ENCODE results near the gene SERPINI1. TPM values are rescaled to one million over a fixed set of nuclear protein-coding genes. Genes with fewer than 3 reads are reported as not detected.
A peak's percentile ranks its signal among the peaks of the same experiment; 100 is the strongest.

The SERPINI1 gene
- total and polyA plus RNA-seq, 5 donors, result 3.0 to 6.4 (median 3.0) TPM

- H3K4me1 ChIP-seq (ENCODE audit: control insufficient read depth, insufficient read depth, low read length), result no peaks in the 10 kb centered on the region
- H3K27me3 ChIP-seq (ENCODE audit: control insufficient read depth, insufficient read depth), result no peaks in the 10 kb centered on the region
- peak; percentile 99 for ATAC-seq
- peak within 1 kb of the TSS; percentile 96 for H3K27ac ChIP-seq (ENCODE audit: low read length)
- intact Hi-C loops (cut with DNase I), result loop anchor here in 1 of 4 donors (5.0 to 10.0 kb wide), 2 partner anchors 78 to 140 kb away; no protein-coding TSS in a partner anchor
- DNase-seq, result peak; percentile 98 to 99 (median 99)
- peak within 1 kb of the TSS; percentile 77 for H3K4me3 ChIP-seq (ENCODE audit: low read length)
- WGBS, result under 1% methylated on average over 49 of the region's 49 CpGs
- H3K9me3 ChIP-seq (ENCODE audit: control insufficient read depth, low read length), result no peaks in the 10 kb centered on the region
Observed at GRCh38 chr3:167734498-167735232, 856 bp upstream of the SERPINI1 start, which contains the start of gene PDCD10. PDCD10 (minus strand) TSS chr3:167734892; CDS start chr3:167720157, 14,735 bp downstream.

GRCh38 chr3:167736264-167736787, 805 bp downstream of the SERPINI1 start:
- DNase-seq (no peak), ATAC-seq (no peak)
- Histone ChIP-seq H3K4me1 (ENCODE audit: control insufficient read depth, insufficient read depth, low read length) (no peaks in the 10 kb centered on the region), H3K9me3 (ENCODE audit: control insufficient read depth, low read length) (no peaks in the 10 kb centered on the region), H3K27ac (ENCODE audit: low read length) (no peak overlapping the region), H3K4me3 (ENCODE audit: low read length) (peak overlapping the region; percentile 77), H3K27me3 (ENCODE audit: control insufficient read depth, insufficient read depth) (no peaks in the 10 kb centered on the region)
- 27% methylated on average over 7 of the region's 7 CpGs for WGBS
- intact Hi-C loops (cut with DNase I), result loop anchor here in 1 of 4 donors (5.0 to 10.0 kb wide), 2 partner anchors 76 to 138 kb away; no protein-coding TSS in a partner anchor

- Histone ChIP-seq H3K4me1 (ENCODE audit: control insufficient read depth, insufficient read depth, low read length) (no peaks in the 10 kb centered on the region), H3K9me3 (ENCODE audit: control insufficient read depth, low read length) (no peaks in the 10 kb centered on the region), H3K27me3 (ENCODE audit: control insufficient read depth, insufficient read depth) (no peaks in the 10 kb centered on the region), H3K4me3 (ENCODE audit: low read length) (no peak overlapping the region), H3K27ac (ENCODE audit: low read length) (no peak overlapping the region)
- WGBS, result 79% methylated on average over 2 of the region's 2 CpGs
- no peak for ATAC-seq
- DNase-seq, result no peak
- intact Hi-C loops (cut with DNase I), result loop anchor here in 1 of 4 donors (5.0 to 10.0 kb wide), 2 partner anchors 75 to 138 kb away; no protein-coding TSS in a partner anchor
Observed at GRCh38 chr3:167736997-167737396, 1.5 kb downstream of the SERPINI1 start.

- no peaks in the 10 kb centered on the region for H3K4me1 ChIP-seq (ENCODE audit: control insufficient read depth, insufficient read depth, low read length)
- intact Hi-C loops (cut with DNase I), result loop anchor here in 1 of 4 donors (5.0 to 10.0 kb wide), 2 partner anchors 74 to 137 kb away; no protein-coding TSS in a partner anchor
- H3K27ac ChIP-seq (ENCODE audit: low read length), result no peak overlapping the region
- no peaks in the 10 kb centered on the region for H3K27me3 ChIP-seq (ENCODE audit: control insufficient read depth, insufficient read depth)
- no peak overlapping the region for H3K4me3 ChIP-seq (ENCODE audit: low read length)
- WGBS, result 75% methylated on average over 2 of the region's 2 CpGs
- no peaks in the 10 kb centered on the region for H3K9me3 ChIP-seq (ENCODE audit: control insufficient read depth, low read length)
- DNase-seq (no peak), ATAC-seq (no peak)
Observed at GRCh38 chr3:167738037-167738436, 2.5 kb downstream of the SERPINI1 start.

GRCh38 chr3:167739190-167739810, 3.8 kb downstream of the SERPINI1 start:
- Histone ChIP-seq H3K27me3 (ENCODE audit: control insufficient read depth, insufficient read depth) (no peaks in the 10 kb centered on the region), H3K4me1 (ENCODE audit: control insufficient read depth, insufficient read depth, low read length) (no peaks in the 10 kb centered on the region), H3K4me3 (ENCODE audit: low read length) (no peak overlapping the region), H3K27ac (ENCODE audit: low read length) (no peak overlapping the region), H3K9me3 (ENCODE audit: control insufficient read depth, low read length) (no peaks in the 10 kb centered on the region)
- ATAC-seq (no peak), DNase-seq (no peak)
- intact Hi-C loops (cut with DNase I), result loop anchor here in 1 of 4 donors (5.0 to 10.0 kb wide), 2 partner anchors 73 to 136 kb away; no protein-coding TSS in a partner anchor
- 94% methylated on average over 4 of the region's 4 CpGs for WGBS

- 57% methylated on average over 2 of the region's 2 CpGs for WGBS
- peak in 1 of 2 donors; percentile 53 for ATAC-seq
- H3K9me3 ChIP-seq (ENCODE audit: control insufficient read depth, low read length), result no peaks in the 10 kb centered on the region
- H3K4me3 ChIP-seq (ENCODE audit: low read length), result no peak overlapping the region
- H3K4me1 ChIP-seq (ENCODE audit: control insufficient read depth, insufficient read depth, low read length), result no peaks in the 10 kb centered on the region
- no peak overlapping the region for H3K27ac ChIP-seq (ENCODE audit: low read length)
- DNase-seq, result no peak
- intact Hi-C loops (cut with DNase I), result no loop called here
- H3K27me3 ChIP-seq (ENCODE audit: control insufficient read depth, insufficient read depth), result no peaks in the 10 kb centered on the region
Observed at GRCh38 chr3:167740961-167741587, 5.6 kb downstream of the SERPINI1 start.

- Histone ChIP-seq H3K27ac (ENCODE audit: low read length) (no peak overlapping the region), H3K4me1 (ENCODE audit: control insufficient read depth, insufficient read depth, low read length) (no peaks in the 10 kb centered on the region), H3K4me3 (ENCODE audit: low read length) (no peak overlapping the region), H3K27me3 (ENCODE audit: control insufficient read depth, insufficient read depth) (no peaks in the 10 kb centered on the region), H3K9me3 (ENCODE audit: control insufficient read depth, low read length) (no peaks in the 10 kb centered on the region)
- ATAC-seq, result no peak
- DNase-seq, result no peak
- WGBS, result 87% methylated on average over 2 of the region's 2 CpGs
- intact Hi-C loops (cut with DNase I), result no loop called here
Observed at GRCh38 chr3:167742338-167742737, 6.8 kb downstream of the SERPINI1 start.

- H3K27ac ChIP-seq (ENCODE audit: low read length), result no peak overlapping the region
- no peak overlapping the region for H3K4me3 ChIP-seq (ENCODE audit: low read length)
- no peaks in the 10 kb centered on the region for H3K4me1 ChIP-seq (ENCODE audit: control insufficient read depth, insufficient read depth, low read length)
- no peaks in the 10 kb centered on the region for H3K27me3 ChIP-seq (ENCODE audit: control insufficient read depth, insufficient read depth)
- no peak for DNase-seq
- H3K9me3 ChIP-seq (ENCODE audit: control insufficient read depth, low read length), result no peaks in the 10 kb centered on the region
- 88% methylated on average over 2 of the region's 2 CpGs for WGBS
- no peak for ATAC-seq
- intact Hi-C loops (cut with DNase I), result no loop called here
Observed at GRCh38 chr3:167743799-167744198, 8.3 kb downstream of the SERPINI1 start.

GRCh38 chr3:167749209-167749608, 13.7 kb downstream of the SERPINI1 start:
- Histone ChIP-seq H3K27me3 (ENCODE audit: control insufficient read depth, insufficient read depth) (no peaks in the 10 kb centered on the region), H3K4me3 (ENCODE audit: low read length) (no peak overlapping the region), H3K9me3 (ENCODE audit: control insufficient read depth, low read length) (no peaks in the 10 kb centered on the region), H3K27ac (ENCODE audit: low read length) (no peak overlapping the region), H3K4me1 (ENCODE audit: control insufficient read depth, insufficient read depth, low read length) (no peaks in the 10 kb centered on the region)
- no peak for ATAC-seq
- DNase-seq, result no peak
- intact Hi-C loops (cut with DNase I), result no loop called here

- DNase-seq (no peak), ATAC-seq (no peak)
- Histone ChIP-seq H3K4me1 (ENCODE audit: control insufficient read depth, insufficient read depth, low read length) (no peaks in the 10 kb centered on the region), H3K27ac (ENCODE audit: low read length) (no peak overlapping the region), H3K4me3 (ENCODE audit: low read length) (no peak overlapping the region), H3K27me3 (ENCODE audit: control insufficient read depth, insufficient read depth) (no peaks in the 10 kb centered on the region), H3K9me3 (ENCODE audit: control insufficient read depth, low read length) (no peaks in the 10 kb centered on the region)
- WGBS, result 97% methylated on average over 2 of the region's 2 CpGs
- intact Hi-C loops (cut with DNase I), result no loop called here
Observed at GRCh38 chr3:167749728-167750127, 14.2 kb downstream of the SERPINI1 start.
